SK-N-SH (cell line): ENCODE results near the gene SLC7A11. TPM values are rescaled to one million over a fixed set of nuclear protein-coding genes. Genes with fewer than 3 reads are reported as not detected.

ENCODE experiments used
- CTCF ChIA-PET: fragments of 300-600, 350-600 bp; formaldehyde crosslinking; extraction: SDS; loops from one replicate; lab custom pipeline; 2021; lab: Yijun Ruan, JAX
- POLR2A ChIA-PET: fragments of 350-600 bp; sonication (Branson Sonifier 250); formaldehyde crosslinking; extraction: SDS; loops from one replicate; lab custom pipeline; 2020; ENCODE audit warnings: antibody characterized with exemption, inconsistent platforms; lab: Yijun Ruan, JAX
- DNase-seq: peaks from one replicate; pipeline ENCODE4 v3.0.0; 2012
- H2AFZ ChIP-seq: fragments of 200-600 bp; sonication (generic); 2 replicates; pipeline ENCODE4 v1.8.1; 2016; ENCODE audit warnings: antibody characterized with exemption, mild to moderate bottlenecking, low read depth
- H3F3A ChIP-seq: fragments of 200-600 bp; sonication (generic); replicated peaks from 2 replicates; pipeline ENCODE3; 2016; ENCODE audit warnings: antibody characterized with exemption, mild to moderate bottlenecking; ENCODE audit not compliant: insufficient read depth
- H3K27ac ChIP-seq, 2 experiments: fragments of 200-500 bp in 1 of 2; fragments of 200-600 bp in 1 of 2; sonication (Bioruptor generic) in 1 of 2; sonication (generic), shearing (Covaris generic) in 1 of 2; 2 replicates each; pipeline versions ENCODE4 v1.5.1 to v1.6.1; 2014 to 2016; ENCODE audit warnings: low read depth in 2 of 2, inconsistent platforms in 1 of 2, low read length in 1 of 2, mild to moderate bottlenecking in 1 of 2, mixed read lengths in 1 of 2
- H3K27me3 ChIP-seq: fragments of 200-600 bp; sonication (generic), shearing (Covaris generic); 2 replicates; pipeline ENCODE4 v1.6.1; 2016; ENCODE audit warnings: mixed run types; ENCODE audit not compliant: insufficient read depth
- H3K36me3 ChIP-seq, 2 experiments: fragments of 200-500 bp in 1 of 2; fragments of 200-600 bp in 1 of 2; sonication (Bioruptor generic) in 1 of 2; sonication (generic) in 1 of 2; replicated peaks in 1 of 2; 2 replicates each; pipeline versions ENCODE3 to v1.5.1; 2014 to 2016; ENCODE audit warnings: low read length in 1 of 2, mild to moderate bottlenecking in 1 of 2; ENCODE audit not compliant: insufficient read depth in 2 of 2, control insufficient read depth in 1 of 2
- H3K4me1 ChIP-seq, 2 experiments: fragments of 200-500 bp in 1 of 2; fragments of 200-600 bp in 1 of 2; sonication (Bioruptor generic) in 1 of 2; sonication (generic), shearing (Covaris generic) in 1 of 2; 2 replicates each; pipeline versions ENCODE4 v1.5.1 to v1.6.1; 2014 to 2016; ENCODE audit warnings: low read depth in 1 of 2, low read length in 1 of 2, mixed run types in 1 of 2; ENCODE audit not compliant: insufficient read depth in 2 of 2, control insufficient read depth in 1 of 2
- H3K4me2 ChIP-seq: fragments of 200-600 bp; sonication (generic), shearing (Covaris generic); 2 replicates; pipeline ENCODE4 v1.6.1; 2017; ENCODE audit warnings: mixed run types
- H3K4me3 ChIP-seq, 2 experiments: fragments of 200-500 bp in 1 of 2; fragments of 200-600 bp in 1 of 2; sonication (Bioruptor generic) in 1 of 2; sonication (generic), shearing (Covaris generic) in 1 of 2; 2 replicates each; pipeline versions ENCODE4 v1.5.1 to v1.8.1; 2014 to 2016; ENCODE audit warnings: low read depth in 2 of 2, inconsistent platforms in 1 of 2, low read length in 1 of 2, mild to moderate bottlenecking in 1 of 2, mixed read lengths in 1 of 2, moderate library complexity in 1 of 2
- H3K79me2 ChIP-seq: fragments of 200-600 bp; sonication (generic); 2 replicates; pipeline ENCODE4 v1.8.1; 2017; ENCODE audit warnings: mild to moderate bottlenecking; ENCODE audit not compliant: insufficient read depth
- H3K9ac ChIP-seq: fragments of 200-600 bp; sonication (generic); 2 replicates; pipeline ENCODE4 v1.6.1; 2017; ENCODE audit warnings: mixed run types
- H3K9me2 ChIP-seq: fragments of 200-600 bp; sonication (generic); 2 replicates; pipeline ENCODE4 v1.6.1; 2017; ENCODE audit warnings: mixed run types
- H3K9me3 ChIP-seq: fragments of 200-600 bp; sonication (generic); 2 replicates; pipeline ENCODE4 v1.6.1; 2017; ENCODE audit warnings: mixed run types, mild to moderate bottlenecking, moderate library complexity
- H4K20me1 ChIP-seq: fragments of 200-600 bp; sonication (generic); 2 replicates; pipeline ENCODE4 v1.6.1; 2017; ENCODE audit warnings: mild to moderate bottlenecking, mixed run types; ENCODE audit not compliant: insufficient read depth
- CHD2 ChIP-seq: fragments of 150-350 bp; IDR thresholded peaks from 2 replicates; pipeline ENCODE4 v1.6.1; 2018; ENCODE audit warnings: low read length; ENCODE audit not compliant: partially characterized antibody
- CTCF ChIP-seq: fragments of 200-600 bp; sonication (generic); IDR thresholded peaks from 2 replicates; pipeline ENCODE4 v1.6.1; 2017; ENCODE audit warnings: antibody characterized with exemption, mild to moderate bottlenecking, moderate library complexity
- ELF1 ChIP-seq: IDR thresholded peaks from 2 replicates; pipeline ENCODE4 v1.4.0; 2012
- EZH2phosphoT487 ChIP-seq: fragments of 200-600 bp; sonication (generic); IDR thresholded peaks from 2 replicates; pipeline ENCODE4 v1.6.1; 2017; ENCODE audit warnings: low read depth, mixed run types, mild to moderate bottlenecking, antibody characterized with exemption, moderate library complexity, borderline replicate concordance
- FOXJ3 ChIP-seq: sonication (generic); formaldehyde crosslinking; IDR thresholded peaks from 2 replicates; pipeline ENCODE4 v1.5.1; 2020; ENCODE audit warnings: mild to moderate bottlenecking, missing genetic modification reagents
- JUND ChIP-seq: IDR thresholded peaks from 2 replicates; pipeline ENCODE4 v1.4.0; 2012
- MXI1 ChIP-seq: IDR thresholded peaks from 2 replicates; pipeline ENCODE4 v1.6.1; 2012; ENCODE audit warnings: mild to moderate bottlenecking, low read depth, low read length, improper control_type of control experiment
- NFIC ChIP-seq: IDR thresholded peaks from 2 replicates; pipeline ENCODE4 v1.4.0; 2012; ENCODE audit warnings: borderline replicate concordance
- RAD21 ChIP-seq: IDR thresholded peaks from 2 replicates; pipeline ENCODE4 v1.6.1; 2012; ENCODE audit warnings: mild to moderate bottlenecking, low read length
- RCOR1 ChIP-seq: fragments of 150-350 bp; IDR thresholded peaks from 2 replicates; pipeline ENCODE4 v1.6.1; 2017; ENCODE audit warnings: antibody characterized with exemption, low read length
- RFX5 ChIP-seq: IDR thresholded peaks from 2 replicates; pipeline ENCODE4 v1.6.1; 2012; ENCODE audit warnings: mild to moderate bottlenecking, improper control_type of control experiment, low read length
- TAF1 ChIP-seq: IDR thresholded peaks from 2 replicates; pipeline ENCODE4 v1.6.1; 2012; ENCODE audit warnings: low read depth, mild to moderate bottlenecking, low read length, moderate library complexity, borderline replicate concordance
- TEAD4 ChIP-seq: IDR thresholded peaks from 2 replicates; pipeline ENCODE4 v1.4.0; 2012; ENCODE audit warnings: mild to moderate bottlenecking, borderline replicate concordance; ENCODE audit not compliant: insufficient read depth
- WGBS: methylation state at CpG from one replicate; pipeline ENCODE4 v1.1.6; 2017; ENCODE audit warnings: low lambda C conversion rate; 5-methylcytosine and 5-hydroxymethylcytosine counted together
- polyA plus RNA-seq, 3 experiments: library from polyadenylated mRNA; depleted of rRNA; stranded (reverse); fragments of >200 nt; gene quantifications; 2 replicates each; pipeline ENCODE4 v1.2.3, GENCODE V29; 2012
- TF ChIP-seq, protein P1 (sequence below): IDR thresholded peaks from 2 replicates; pipeline ENCODE4 v1.6.1; 2012; ENCODE audit warnings: mild to moderate bottlenecking, low read depth, low read length, moderate library complexity
- TF ChIP-seq, protein P2 (sequence below): IDR thresholded peaks from 2 replicates; pipeline ENCODE4; 2012
- TF ChIP-seq, protein P3 (sequence below): IDR thresholded peaks from 2 replicates; pipeline ENCODE4 v1.4.0; 2012; ENCODE audit warnings: low read depth, borderline replicate concordance
- TF ChIP-seq, protein P4 (sequence below): fragments of 150-350 bp; IDR thresholded peaks from 2 replicates; pipeline ENCODE4 v1.6.1; 2016; ENCODE audit warnings: mild to moderate bottlenecking, low read depth, low read length

The SLC7A11 gene
- polyA plus RNA-seq, 1 of the 3 experiments (the other 2 are of a cell fraction): 3.1 TPM

- TF ChIP-seq, protein P1, sequence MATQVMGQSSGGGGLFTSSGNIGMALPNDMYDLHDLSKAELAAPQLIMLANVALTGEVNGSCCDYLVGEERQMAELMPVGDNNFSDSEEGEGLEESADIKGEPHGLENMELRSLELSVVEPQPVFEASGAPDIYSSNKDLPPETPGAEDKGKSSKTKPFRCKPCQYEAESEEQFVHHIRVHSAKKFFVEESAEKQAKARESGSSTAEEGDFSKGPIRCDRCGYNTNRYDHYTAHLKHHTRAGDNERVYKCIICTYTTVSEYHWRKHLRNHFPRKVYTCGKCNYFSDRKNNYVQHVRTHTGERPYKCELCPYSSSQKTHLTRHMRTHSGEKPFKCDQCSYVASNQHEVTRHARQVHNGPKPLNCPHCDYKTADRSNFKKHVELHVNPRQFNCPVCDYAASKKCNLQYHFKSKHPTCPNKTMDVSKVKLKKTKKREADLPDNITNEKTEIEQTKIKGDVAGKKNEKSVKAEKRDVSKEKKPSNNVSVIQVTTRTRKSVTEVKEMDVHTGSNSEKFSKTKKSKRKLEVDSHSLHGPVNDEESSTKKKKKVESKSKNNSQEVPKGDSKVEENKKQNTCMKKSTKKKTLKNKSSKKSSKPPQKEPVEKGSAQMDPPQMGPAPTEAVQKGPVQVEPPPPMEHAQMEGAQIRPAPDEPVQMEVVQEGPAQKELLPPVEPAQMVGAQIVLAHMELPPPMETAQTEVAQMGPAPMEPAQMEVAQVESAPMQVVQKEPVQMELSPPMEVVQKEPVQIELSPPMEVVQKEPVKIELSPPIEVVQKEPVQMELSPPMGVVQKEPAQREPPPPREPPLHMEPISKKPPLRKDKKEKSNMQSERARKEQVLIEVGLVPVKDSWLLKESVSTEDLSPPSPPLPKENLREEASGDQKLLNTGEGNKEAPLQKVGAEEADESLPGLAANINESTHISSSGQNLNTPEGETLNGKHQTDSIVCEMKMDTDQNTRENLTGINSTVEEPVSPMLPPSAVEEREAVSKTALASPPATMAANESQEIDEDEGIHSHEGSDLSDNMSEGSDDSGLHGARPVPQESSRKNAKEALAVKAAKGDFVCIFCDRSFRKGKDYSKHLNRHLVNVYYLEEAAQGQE: no peak
- TF ChIP-seq, protein P2, sequence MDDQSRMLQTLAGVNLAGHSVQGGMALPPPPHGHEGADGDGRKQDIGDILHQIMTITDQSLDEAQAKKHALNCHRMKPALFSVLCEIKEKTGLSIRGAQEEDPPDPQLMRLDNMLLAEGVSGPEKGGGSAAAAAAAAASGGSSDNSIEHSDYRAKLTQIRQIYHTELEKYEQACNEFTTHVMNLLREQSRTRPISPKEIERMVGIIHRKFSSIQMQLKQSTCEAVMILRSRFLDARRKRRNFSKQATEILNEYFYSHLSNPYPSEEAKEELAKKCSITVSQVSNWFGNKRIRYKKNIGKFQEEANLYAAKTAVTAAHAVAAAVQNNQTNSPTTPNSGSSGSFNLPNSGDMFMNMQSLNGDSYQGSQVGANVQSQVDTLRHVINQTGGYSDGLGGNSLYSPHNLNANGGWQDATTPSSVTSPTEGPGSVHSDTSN: peak; percentile 70
- peak; percentile 93 for TF ChIP-seq TEAD4
Observed at GRCh38 chr4:138251938-138252337, 9.8 kb upstream of the SLC7A11 start (continued).

GRCh38 chr4:138249132-138249531 lies 7.0 kb upstream of the SLC7A11 start:
- H4K20me1 ChIP-seq: no peaks in the 10 kb centered on the region
- TF ChIP-seq FOXJ3 (CRISPR knock-in tag): no peak
- TF ChIP-seq, protein P3, sequence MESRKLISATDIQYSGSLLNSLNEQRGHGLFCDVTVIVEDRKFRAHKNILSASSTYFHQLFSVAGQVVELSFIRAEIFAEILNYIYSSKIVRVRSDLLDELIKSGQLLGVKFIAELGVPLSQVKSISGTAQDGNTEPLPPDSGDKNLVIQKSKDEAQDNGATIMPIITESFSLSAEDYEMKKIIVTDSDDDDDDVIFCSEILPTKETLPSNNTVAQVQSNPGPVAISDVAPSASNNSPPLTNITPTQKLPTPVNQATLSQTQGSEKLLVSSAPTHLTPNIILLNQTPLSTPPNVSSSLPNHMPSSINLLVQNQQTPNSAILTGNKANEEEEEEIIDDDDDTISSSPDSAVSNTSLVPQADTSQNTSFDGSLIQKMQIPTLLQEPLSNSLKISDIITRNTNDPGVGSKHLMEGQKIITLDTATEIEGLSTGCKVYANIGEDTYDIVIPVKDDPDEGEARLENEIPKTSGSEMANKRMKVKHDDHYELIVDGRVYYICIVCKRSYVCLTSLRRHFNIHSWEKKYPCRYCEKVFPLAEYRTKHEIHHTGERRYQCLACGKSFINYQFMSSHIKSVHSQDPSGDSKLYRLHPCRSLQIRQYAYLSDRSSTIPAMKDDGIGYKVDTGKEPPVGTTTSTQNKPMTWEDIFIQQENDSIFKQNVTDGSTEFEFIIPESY: no peak
- TF ChIP-seq RAD21: no peak
- no peak for TF ChIP-seq EZH2phosphoT487
- TF ChIP-seq, protein P4, sequence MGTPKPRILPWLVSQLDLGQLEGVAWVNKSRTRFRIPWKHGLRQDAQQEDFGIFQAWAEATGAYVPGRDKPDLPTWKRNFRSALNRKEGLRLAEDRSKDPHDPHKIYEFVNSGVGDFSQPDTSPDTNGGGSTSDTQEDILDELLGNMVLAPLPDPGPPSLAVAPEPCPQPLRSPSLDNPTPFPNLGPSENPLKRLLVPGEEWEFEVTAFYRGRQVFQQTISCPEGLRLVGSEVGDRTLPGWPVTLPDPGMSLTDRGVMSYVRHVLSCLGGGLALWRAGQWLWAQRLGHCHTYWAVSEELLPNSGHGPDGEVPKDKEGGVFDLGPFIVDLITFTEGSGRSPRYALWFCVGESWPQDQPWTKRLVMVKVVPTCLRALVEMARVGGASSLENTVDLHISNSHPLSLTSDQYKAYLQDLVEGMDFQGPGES: no peak
- no peak for TF ChIP-seq RFX5
- TF ChIP-seq CTCF: no peak
- TF ChIP-seq MXI1: no peak
- TF ChIP-seq JUND: no peak
- no peak for TF ChIP-seq TAF1
- TF ChIP-seq ELF1: no peak
- TF ChIP-seq CHD2: no peak
- TF ChIP-seq, protein P2: no peak
- TF ChIP-seq NFIC: no peak
- TF ChIP-seq RCOR1: no peak
- H3K27me3 ChIP-seq: no peaks in the 10 kb centered on the region
- CTCF ChIA-PET: no interaction called here
- DNase-seq: no peak
- no peaks in the 10 kb centered on the region for H3K79me2 ChIP-seq
- no peak overlapping the region for H3K27ac ChIP-seq
- 90% methylated on average over 2 of the region's 2 CpGs for WGBS
- H3K9ac ChIP-seq: no peak overlapping the region
- no peaks in the 10 kb centered on the region for H3K9me3 ChIP-seq
- no peak overlapping the region for H3K4me2 ChIP-seq
- no peaks in the 10 kb centered on the region for H3K9me2 ChIP-seq
- no peaks in the 10 kb centered on the region for H3K36me3 ChIP-seq
- POLR2A ChIA-PET: no interaction called here
- H3F3A ChIP-seq: peaks cover 9% of the 10 kb centered on the region
- H2AFZ ChIP-seq: no peak overlapping the region
- peaks cover 0 to 24% of the 10 kb centered on the region in 2 experiments; a peak in 2 of 4 replicates for H3K4me1 ChIP-seq
- H3K4me3 ChIP-seq: no peak overlapping the region
